ENCODE data around the gene DDX4.

DDX4 gene

DNA sequence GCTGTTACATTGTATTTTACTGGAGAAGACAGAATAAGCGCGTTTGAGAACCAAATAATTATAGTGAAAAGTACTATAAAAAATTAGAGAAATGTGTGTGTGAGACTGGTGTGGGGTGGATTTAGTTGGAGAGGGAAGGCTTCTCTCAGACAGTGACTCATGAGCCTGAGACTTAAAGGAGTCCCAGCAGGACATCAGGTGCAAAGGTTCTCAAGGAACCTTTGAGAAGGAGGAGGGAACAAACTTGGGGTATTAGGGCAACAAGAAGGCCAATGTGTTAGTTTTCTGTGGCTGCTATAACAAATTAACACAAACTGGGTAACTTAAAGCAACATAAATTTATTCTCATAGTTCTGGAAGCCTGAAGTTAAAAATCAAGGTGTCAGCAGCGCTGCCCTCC is 4.9 kb downstream of the DDX4 start:
- Histone ChIP-seq H3K9ac (ENCODE audit: low read length) (no peak overlapping the region), H3K18ac (ENCODE audit: low read depth in 1 of 2, low read length in 2 of 2) (no peak overlapping the region), H2BK12ac (ENCODE audit: low read length in 2 of 2) (no peak overlapping the region), H3K9me3 (ENCODE audit: control insufficient read depth, low read length) (no peaks in the 10 kb centered on the region), H4K91ac (ENCODE audit: low read length) (no peak overlapping the region), H2BK15ac (ENCODE audit: low read depth, poor library complexity, severe bottlenecking) (no peak overlapping the region), H3K4me3 (ENCODE audit: insufficient read depth in 1 of 2, low read depth in 1 of 2, low read length in 2 of 2) (no peak overlapping the region), H3K4ac (ENCODE audit: low read depth in 1 of 2, low read length in 2 of 2) (no peak overlapping the region), H3K36me3 (ENCODE audit: control insufficient read depth in 1 of 2, insufficient read depth in 2 of 2, low read depth in 1 of 2, low read length in 2 of 2) (no peaks in the 10 kb centered on the region), H2BK5ac (ENCODE audit: low read depth, low read length, poor library complexity, severe bottlenecking) (no peak overlapping the region), H2AFZ (ENCODE audit: low read depth, low read length) (no peak overlapping the region), H3K4me1 (ENCODE audit: control insufficient read depth, insufficient read depth, low read depth, low read length) (no peaks in the 10 kb centered on the region), H2BK120ac (ENCODE audit: low read depth, low read length) (no peak overlapping the region), H3K23ac (ENCODE audit: low read length in 2 of 2) (no peak overlapping the region), H3K27me3 (ENCODE audit: control insufficient read depth in 1 of 2, insufficient read depth in 1 of 2, low read length in 2 of 2) (no peaks in the 10 kb centered on the region), H3K79me1 (replicated peaks; ENCODE audit: low read length, poor library complexity, severe bottlenecking) (no peaks in the 10 kb centered on the region), H3K14ac (ENCODE audit: low read length in 2 of 2) (no peak overlapping the region), H2AK5ac (ENCODE audit: low read length, severe bottlenecking) (no peak overlapping the region), H3K27ac (ENCODE audit: low read length, poor library complexity, severe bottlenecking) (no peak overlapping the region), H4K8ac (ENCODE audit: low read length) (no peak overlapping the region), H3K4me2 (ENCODE audit: low read length, poor library complexity, severe bottlenecking) (no peak overlapping the region)
- DNase-seq, result no peak
- 97% methylated on average over 3 of the region's 3 CpGs for WGBS

DNA sequence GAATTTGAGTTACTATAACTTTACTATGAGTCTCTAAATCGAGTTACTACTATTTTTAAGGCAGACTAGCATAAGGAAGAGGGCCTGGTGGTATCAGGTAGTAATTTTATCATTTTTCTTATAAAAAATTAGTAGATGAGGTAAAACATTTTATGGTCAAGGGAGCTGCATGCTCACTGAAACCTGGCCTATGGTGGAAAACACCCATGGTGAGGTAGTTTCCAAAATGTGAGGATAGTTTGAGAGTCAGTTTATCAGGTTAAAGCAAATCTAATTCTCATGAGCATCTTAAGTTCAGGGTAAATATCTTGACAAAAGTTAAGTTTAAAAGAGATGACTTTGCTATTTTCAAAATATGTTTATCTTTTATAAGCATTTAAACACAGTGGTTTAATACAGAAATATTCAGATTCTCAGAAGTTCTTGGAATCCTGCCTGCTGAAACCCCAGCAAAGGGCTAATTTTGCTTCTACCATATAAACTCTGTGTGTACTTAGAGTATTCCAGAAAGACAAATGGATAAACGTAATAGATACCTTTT is 10.0 kb downstream of the DDX4 start:
- no peak overlapping the region for H2AK5ac ChIP-seq (ENCODE audit: low read length, severe bottlenecking)
- no peak overlapping the region for H3K9ac ChIP-seq (ENCODE audit: low read length)
- no peaks in the 10 kb centered on the region for H3K36me3 ChIP-seq (ENCODE audit: control insufficient read depth in 1 of 2, insufficient read depth in 2 of 2, low read depth in 1 of 2, low read length in 2 of 2)
- no peak overlapping the region for H2BK12ac ChIP-seq (ENCODE audit: low read length in 2 of 2)
- H3K4me3 ChIP-seq (ENCODE audit: insufficient read depth in 1 of 2, low read depth in 1 of 2, low read length in 2 of 2), result no peak overlapping the region
- no peak for DNase-seq
- H3K4me1 ChIP-seq (ENCODE audit: control insufficient read depth, insufficient read depth, low read depth, low read length), result no peaks in the 10 kb centered on the region
- no peak overlapping the region for H3K27ac ChIP-seq (ENCODE audit: low read length, poor library complexity, severe bottlenecking)
- H2BK5ac ChIP-seq (ENCODE audit: low read depth, low read length, poor library complexity, severe bottlenecking), result no peak overlapping the region
- no peak overlapping the region for H4K91ac ChIP-seq (ENCODE audit: low read length)
- H4K8ac ChIP-seq (ENCODE audit: low read length), result no peak overlapping the region
- no peak overlapping the region for H3K23ac ChIP-seq (ENCODE audit: low read length in 2 of 2)
- H3K14ac ChIP-seq (ENCODE audit: low read length in 2 of 2), result no peak overlapping the region
- H2BK120ac ChIP-seq (ENCODE audit: low read depth, low read length), result no peak overlapping the region
- no peak overlapping the region for H3K18ac ChIP-seq (ENCODE audit: low read depth in 1 of 2, low read length in 2 of 2)
- H3K79me1 ChIP-seq (replicated peaks; ENCODE audit: low read length, poor library complexity, severe bottlenecking), result no peaks in the 10 kb centered on the region
- H3K4ac ChIP-seq (ENCODE audit: low read depth in 1 of 2, low read length in 2 of 2), result no peak overlapping the region
- H2BK15ac ChIP-seq (ENCODE audit: low read depth, poor library complexity, severe bottlenecking), result no peak overlapping the region
- whole genome bisulfite sequencing, result no CpG with 5 or more reads among the region's 2 CpGs
- H3K4me2 ChIP-seq (ENCODE audit: low read length, poor library complexity, severe bottlenecking), result no peak overlapping the region
- H2AFZ ChIP-seq (ENCODE audit: low read depth, low read length), result no peak overlapping the region
- no peaks in the 10 kb centered on the region for H3K27me3 ChIP-seq (ENCODE audit: control insufficient read depth in 1 of 2, insufficient read depth in 1 of 2, low read length in 2 of 2)
- H3K9me3 ChIP-seq (ENCODE audit: control insufficient read depth, low read length), result no peaks in the 10 kb centered on the region

- H4K91ac ChIP-seq (ENCODE audit: low read length), result no peak overlapping the region
- no peaks in the 10 kb centered on the region for H3K79me1 ChIP-seq (replicated peaks; ENCODE audit: low read length, poor library complexity, severe bottlenecking)
- no peak overlapping the region for H2AK5ac ChIP-seq (ENCODE audit: low read length, severe bottlenecking)
- H3K4me2 ChIP-seq (ENCODE audit: low read length, poor library complexity, severe bottlenecking), result no peak overlapping the region
- no peaks in the 10 kb centered on the region for H3K36me3 ChIP-seq (ENCODE audit: control insufficient read depth in 1 of 2, insufficient read depth in 2 of 2, low read depth in 1 of 2, low read length in 2 of 2)
- no peaks in the 10 kb centered on the region for H3K27me3 ChIP-seq (ENCODE audit: control insufficient read depth in 1 of 2, insufficient read depth in 1 of 2, low read length in 2 of 2)
- H2BK12ac ChIP-seq (ENCODE audit: low read length in 2 of 2), result no peak overlapping the region
- whole genome bisulfite sequencing, result 92% methylated on average over 2 of the region's 2 CpGs
- no peak overlapping the region for H3K4ac ChIP-seq (ENCODE audit: low read depth in 1 of 2, low read length in 2 of 2)
- H3K4me1 ChIP-seq (ENCODE audit: control insufficient read depth, insufficient read depth, low read depth, low read length), result no peaks in the 10 kb centered on the region
- H4K8ac ChIP-seq (ENCODE audit: low read length), result no peak overlapping the region
- H3K9ac ChIP-seq (ENCODE audit: low read length), result no peak overlapping the region
- H2BK5ac ChIP-seq (ENCODE audit: low read depth, low read length, poor library complexity, severe bottlenecking), result no peak overlapping the region
- DNase-seq, result no peak
- no peak overlapping the region for H3K27ac ChIP-seq (ENCODE audit: low read length, poor library complexity, severe bottlenecking)
- H3K14ac ChIP-seq (ENCODE audit: low read length in 2 of 2), result no peak overlapping the region
- no peak overlapping the region for H3K4me3 ChIP-seq (ENCODE audit: insufficient read depth in 1 of 2, low read depth in 1 of 2, low read length in 2 of 2)
- H3K23ac ChIP-seq (ENCODE audit: low read length in 2 of 2), result no peak overlapping the region
- H2AFZ ChIP-seq (ENCODE audit: low read depth, low read length), result no peak overlapping the region
- H2BK15ac ChIP-seq (ENCODE audit: low read depth, poor library complexity, severe bottlenecking), result no peak overlapping the region
- H3K9me3 ChIP-seq (ENCODE audit: control insufficient read depth, low read length), result no peaks in the 10 kb centered on the region
- H3K18ac ChIP-seq (ENCODE audit: low read depth in 1 of 2, low read length in 2 of 2), result no peak overlapping the region
- no peak overlapping the region for H2BK120ac ChIP-seq (ENCODE audit: low read depth, low read length)
These were observed 11.5 kb downstream of the DDX4 start for GRCh38 chr5:55749387-55749786.

DNA sequence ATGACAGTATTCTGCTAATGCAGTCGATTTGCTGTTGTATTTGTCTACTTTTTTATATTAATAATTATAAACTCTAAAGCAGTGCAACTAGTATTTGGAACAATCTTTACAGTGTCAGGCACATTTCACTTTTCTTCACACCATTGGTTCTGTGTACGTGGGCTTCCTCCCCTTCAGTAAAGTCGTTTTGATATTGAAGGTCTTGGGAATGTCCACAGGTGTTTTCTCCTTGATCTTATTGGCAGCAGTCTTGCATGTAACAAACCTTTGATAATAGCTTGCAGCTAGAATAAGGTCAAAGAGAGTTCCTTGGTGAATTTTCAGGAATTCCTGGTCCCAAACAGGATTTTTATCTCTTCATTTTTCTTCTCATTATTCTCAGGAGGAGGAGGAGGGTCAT is 12.2 kb downstream of the DDX4 start:
- no peaks in the 10 kb centered on the region for H3K36me3 ChIP-seq (ENCODE audit: control insufficient read depth in 1 of 2, insufficient read depth in 2 of 2, low read depth in 1 of 2, low read length in 2 of 2)
- no peak overlapping the region for H4K8ac ChIP-seq (ENCODE audit: low read length)
- H3K4ac ChIP-seq (ENCODE audit: low read depth in 1 of 2, low read length in 2 of 2), result no peak overlapping the region
- H3K4me1 ChIP-seq (ENCODE audit: control insufficient read depth, insufficient read depth, low read depth, low read length), result no peaks in the 10 kb centered on the region
- no peak overlapping the region for H2AK5ac ChIP-seq (ENCODE audit: low read length, severe bottlenecking)
- no peak overlapping the region for H3K18ac ChIP-seq (ENCODE audit: low read depth in 1 of 2, low read length in 2 of 2)
- no peak overlapping the region for H4K91ac ChIP-seq (ENCODE audit: low read length)
- H2BK5ac ChIP-seq (ENCODE audit: low read depth, low read length, poor library complexity, severe bottlenecking), result no peak overlapping the region
- no peak overlapping the region for H3K14ac ChIP-seq (ENCODE audit: low read length in 2 of 2)
- H3K27ac ChIP-seq (ENCODE audit: low read length, poor library complexity, severe bottlenecking), result no peak overlapping the region
- H2BK15ac ChIP-seq (ENCODE audit: low read depth, poor library complexity, severe bottlenecking), result no peak overlapping the region
- H3K4me3 ChIP-seq (ENCODE audit: insufficient read depth in 1 of 2, low read depth in 1 of 2, low read length in 2 of 2), result no peak overlapping the region
- no peak overlapping the region for H2AFZ ChIP-seq (ENCODE audit: low read depth, low read length)
- H3K79me1 ChIP-seq (replicated peaks; ENCODE audit: low read length, poor library complexity, severe bottlenecking), result no peaks in the 10 kb centered on the region
- 71% methylated on average over 1 of the region's 3 CpGs for WGBS
- no peaks in the 10 kb centered on the region for H3K9me3 ChIP-seq (ENCODE audit: control insufficient read depth, low read length)
- no peak overlapping the region for H2BK12ac ChIP-seq (ENCODE audit: low read length in 2 of 2)
- no peak overlapping the region for H2BK120ac ChIP-seq (ENCODE audit: low read depth, low read length)
- H3K23ac ChIP-seq (ENCODE audit: low read length in 2 of 2), result no peak overlapping the region
- no peak overlapping the region for H3K4me2 ChIP-seq (ENCODE audit: low read length, poor library complexity, severe bottlenecking)
- H3K9ac ChIP-seq (ENCODE audit: low read length), result no peak overlapping the region
- no peak for DNase-seq
- H3K27me3 ChIP-seq (ENCODE audit: control insufficient read depth in 1 of 2, insufficient read depth in 1 of 2, low read length in 2 of 2), result no peaks in the 10 kb centered on the region

Measured in mesenchymal stem cell (in vitro differentiated cells and primary cell).